Astrocyte of the spinal cord (primary cell): ENCODE data around the gene ATP5MG.
A peak's percentile ranks its signal among the peaks of the same experiment; 100 is the strongest.

Experiments
- DNase-seq: peaks from one replicate; pipeline ENCODE4 v3.0.0; 2011; ENCODE audit warnings: low read depth, low spot score
- H3K4me3 ChIP-seq: 2 replicates; pipeline ENCODE4 v1.5.1; 2011; ENCODE audit warnings: low read depth, mild to moderate bottlenecking, low read length, moderate library complexity
- CTCF ChIP-seq: IDR thresholded peaks from 2 replicates; pipeline ENCODE4 v1.5.1; 2012; ENCODE audit warnings: low read depth, mild to moderate bottlenecking, low read length, inconsistent platforms
- in situ Hi-C: cut with HindIII; loops from 2 replicates; pipeline ENCODE4 v1.10.0; 2017; ENCODE audit warnings: low sequenced_read_pairs

The ATP5MG gene

DNA sequence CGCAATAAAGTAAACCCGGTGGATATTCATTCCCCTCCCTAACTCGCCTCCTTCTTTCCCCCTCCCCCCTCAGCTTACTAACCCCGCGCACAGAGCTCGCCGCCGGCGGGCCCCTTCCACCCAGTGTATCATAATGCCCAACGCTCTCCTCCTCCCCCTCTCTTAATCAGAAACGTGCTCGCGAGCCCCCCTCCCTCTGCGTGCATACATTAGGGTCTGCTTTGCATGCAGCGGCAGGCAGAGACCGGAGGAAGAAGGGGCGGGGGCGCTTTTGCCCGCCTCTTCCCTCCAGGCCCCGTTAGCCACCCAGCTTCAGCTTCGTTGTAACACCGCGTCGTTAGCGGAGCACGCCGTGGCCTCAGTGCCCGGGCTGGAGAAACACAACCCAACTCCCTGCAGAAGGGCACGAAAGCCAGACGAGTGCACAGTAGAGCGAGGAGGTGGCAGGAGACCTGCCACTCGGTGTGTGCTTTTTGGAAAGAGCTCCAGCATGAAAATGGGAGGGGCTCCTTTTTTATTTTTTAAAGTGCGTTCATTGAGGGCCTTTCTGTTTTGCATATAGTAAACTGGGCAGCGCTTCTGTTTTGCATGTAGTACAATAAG, 34.0 kb downstream of the ATP5MG start:
- H3K4me3 ChIP-seq, result peak overlapping the region; percentile 64
- in situ Hi-C loops, result no loop called here
- no peak for TF ChIP-seq CTCF
- peak; percentile 52 for DNase-seq

DNA sequence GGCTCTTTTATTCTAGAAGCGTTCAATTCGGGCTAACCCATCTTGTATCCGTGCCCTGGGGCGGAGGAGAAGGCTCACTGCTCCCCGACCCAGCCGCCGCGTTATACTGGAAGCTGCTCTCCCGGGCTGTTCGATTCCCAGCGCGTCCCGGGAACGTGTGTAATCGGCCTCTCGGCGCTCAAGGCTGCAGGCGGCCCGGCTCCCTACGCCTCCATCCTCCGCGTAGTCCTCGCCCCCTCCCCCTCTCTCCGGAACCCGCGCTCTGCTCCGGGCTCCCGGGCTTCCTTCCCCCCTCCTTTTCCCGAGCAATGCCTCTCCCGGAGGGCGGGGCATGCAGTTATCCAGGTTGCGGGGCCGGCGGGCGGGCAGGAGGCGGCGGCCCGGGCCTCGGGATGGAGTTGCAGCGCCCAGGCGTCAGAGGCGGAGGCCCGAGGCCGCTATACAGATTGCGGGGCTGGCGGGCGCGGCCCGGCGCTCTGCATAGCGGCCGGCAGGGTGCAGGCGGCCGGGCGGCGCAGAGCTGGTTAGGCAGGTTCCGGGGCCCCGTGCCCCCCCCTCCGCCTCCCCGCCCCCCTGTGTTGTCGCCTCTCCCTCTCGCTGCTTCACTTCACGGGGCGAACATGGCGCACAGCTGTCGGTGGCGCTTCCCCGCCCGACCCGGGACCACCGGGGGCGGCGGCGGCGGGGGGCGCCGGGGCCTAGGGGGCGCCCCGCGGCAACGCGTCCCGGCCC, 34.7 kb downstream of the ATP5MG start, which contains the start of gene KMT2A:
KMT2A (plus strand) TSS at position 600 of the 732 bp plus-strand sequence; CDS start at position 621, 21 bp downstream.
- no peak for TF ChIP-seq CTCF

DNA sequence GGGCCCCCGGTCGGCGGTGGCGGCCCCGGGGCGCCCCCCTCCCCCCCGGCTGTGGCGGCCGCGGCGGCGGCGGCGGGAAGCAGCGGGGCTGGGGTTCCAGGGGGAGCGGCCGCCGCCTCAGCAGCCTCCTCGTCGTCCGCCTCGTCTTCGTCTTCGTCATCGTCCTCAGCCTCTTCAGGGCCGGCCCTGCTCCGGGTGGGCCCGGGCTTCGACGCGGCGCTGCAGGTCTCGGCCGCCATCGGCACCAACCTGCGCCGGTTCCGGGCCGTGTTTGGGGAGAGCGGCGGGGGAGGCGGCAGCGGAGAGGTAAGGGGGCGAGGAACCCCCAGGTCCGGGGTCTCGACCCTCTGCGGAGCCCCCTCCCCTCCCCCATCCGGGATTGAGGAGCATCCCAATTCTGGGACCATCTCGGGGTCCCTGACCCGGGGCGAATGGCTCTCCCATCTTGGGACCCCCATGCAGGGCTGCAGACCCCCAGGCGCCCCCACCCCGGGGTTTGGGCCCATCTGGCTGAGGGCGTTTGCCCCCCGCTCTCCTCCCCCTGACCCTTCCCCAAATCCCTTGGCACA, 35.3 kb downstream of the ATP5MG start:
- TF ChIP-seq CTCF, result no peak
- peak overlapping the region; percentile 90 for H3K4me3 ChIP-seq
- no peak for DNase-seq
- in situ Hi-C loops, result no loop called here

More for the DNA sequence above, 34.7 kb downstream of the ATP5MG start, which contains the start of gene KMT2A:
- H3K4me3 ChIP-seq, result peak within 1 kb of the TSS; percentile 90
- in situ Hi-C loops, result no loop called here
- peak; percentile 99 for DNase-seq

GRCh38 chr11:118437208-118438125, 36.1 kb downstream of the ATP5MG start:
- H3K4me3 ChIP-seq, result peak overlapping the region; percentile 90
- in situ Hi-C loops, result no loop called here
- peak; percentile 23 for DNase-seq
- no peak for TF ChIP-seq CTCF

DNA sequence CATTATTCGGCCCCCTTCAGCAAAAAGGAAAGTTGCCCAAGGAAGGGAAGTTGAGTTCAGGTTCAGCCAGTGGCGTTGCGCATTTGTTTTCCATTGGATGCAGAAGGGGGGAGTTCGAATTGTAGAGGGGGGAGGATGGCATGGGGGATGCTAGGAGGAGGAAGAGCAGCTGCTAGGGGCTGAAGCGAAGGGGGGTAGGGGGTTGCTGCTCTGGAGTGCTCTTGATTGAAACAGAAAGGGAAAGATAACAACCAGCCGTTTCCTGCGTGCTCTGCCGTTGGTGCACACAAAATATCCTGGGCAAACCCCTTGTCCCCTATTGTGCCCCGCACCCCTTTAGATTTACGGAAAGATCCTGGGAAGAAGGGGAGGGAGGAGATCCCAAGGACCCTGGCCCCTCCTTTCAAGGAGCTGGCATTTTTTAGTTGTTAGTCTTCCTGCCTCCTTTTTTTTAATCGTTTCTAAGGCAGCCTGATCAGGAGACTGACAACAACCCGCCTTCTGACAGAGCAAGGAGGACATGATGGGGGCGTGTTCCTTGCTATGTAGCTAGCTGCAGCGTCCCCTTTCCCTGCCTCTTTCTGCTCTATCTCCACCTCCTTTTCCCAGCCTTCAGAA, 37.0 kb downstream of the ATP5MG start:
- H3K4me3 ChIP-seq, result peak overlapping the region; percentile 90
- TF ChIP-seq CTCF, result no peak
- peak; percentile 80 for DNase-seq
- in situ Hi-C loops, result no loop called here

GRCh38 chr11:118439646-118440045, 38.2 kb downstream of the ATP5MG start:
- no peak for DNase-seq
- H3K4me3 ChIP-seq, result no peak overlapping the region
- TF ChIP-seq CTCF, result no peak

More at GRCh38 chr11:118439646-118440045, 38.2 kb downstream of the ATP5MG start:
- in situ Hi-C loops, result no loop called here
